HCT116 (cell line): ENCODE measurements around the gene DDRGK1. TPM values are rescaled to one million over a fixed set of nuclear protein-coding genes. Genes with fewer than 3 reads are reported as not detected.

Experiments
- ATAC-seq: fragments of 200-7000 bp; cut with Tn5 transposase; 2 replicates; pipeline ENCODE4 v1.9.1; 2020; ENCODE audit warnings: mild to moderate bottlenecking, moderate library complexity
- BruUV-seq: library from RNA; stranded (reverse); fragments of 400-500 nt; replicated peaks from 2 replicates; lab custom pipeline; 2021; lab: Mats Ljungman, UMichigan
- CTCF ChIA-PET: fragments of 300-600 bp; sonication (Branson Sonifier 250); formaldehyde crosslinking; loops from one replicate; lab custom pipeline; 2021; ENCODE audit warnings: antibody characterized with exemption; lab: Charles Lee
- POLR2A ChIA-PET: fragments of 300-600, 350-600 bp; sonication (Branson Sonifier 250); formaldehyde crosslinking; loops from one replicate; lab custom pipeline; 2021; ENCODE audit warnings: antibody characterized with exemption; lab: Charles Lee
- RAD21 ChIA-PET, 2 experiments: fragments of 300-600 bp; sonication (Branson Sonifier 250); formaldehyde crosslinking; loops; one replicate each; lab custom pipeline; 2023; ENCODE audit warnings: low total read pairs in 2 of 2; ENCODE audit not compliant: uncharacterized antibody in 2 of 2, unreplicated experiment in 2 of 2, low non-redundant PET in 1 of 2; lab: Charles Lee
- DNase-seq: peaks from one replicate; pipeline ENCODE4 v3.0.0-alpha.2; 2010; ENCODE audit warnings: low read depth, low spot score
- H2AFZ ChIP-seq: fragments of 200-600 bp; shearing (Covaris generic), sonication (generic); 2 replicates; pipeline ENCODE4 v1.6.1; 2017; ENCODE audit warnings: low read depth, mixed run types, mixed read lengths, antibody characterized with exemption, low read length; ENCODE audit not compliant: poor library complexity, severe bottlenecking
- H3K27ac ChIP-seq: 2 replicates; pipeline ENCODE4 v1.5.1; 2012; ENCODE audit warnings: low read depth, low read length
- H3K27me3 ChIP-seq: fragments of 200-600 bp; sonication (generic); 2 replicates; pipeline ENCODE4 v1.6.1; 2016; ENCODE audit warnings: mixed run types, low read length, mixed read lengths; ENCODE audit not compliant: insufficient read depth
- H3K36me3 ChIP-seq, 2 experiments: fragments of 200-500 bp in 1 of 2; fragments of 200-600 bp in 1 of 2; sonication (Bioruptor generic) in 1 of 2; sonication (generic) in 1 of 2; 2 replicates each; pipeline versions ENCODE4 v1.5.1 to v1.6.1; 2014 to 2016; ENCODE audit warnings: low read length in 2 of 2, inconsistent platforms in 1 of 2, mixed read lengths in 1 of 2, mixed run types in 1 of 2; ENCODE audit not compliant: insufficient read depth in 2 of 2, control insufficient read depth in 1 of 2
- H3K4me1 ChIP-seq, 2 experiments: fragments of 200-600 bp in 1 of 2; sonication (generic) in 1 of 2; 2 replicates each; pipeline versions ENCODE4 v1.5.1 to v1.6.1; 2012 to 2017; ENCODE audit warnings: low read length in 2 of 2, inconsistent platforms in 1 of 2, mild to moderate bottlenecking in 1 of 2, mixed read lengths in 1 of 2, mixed run types in 1 of 2, moderate library complexity in 1 of 2; ENCODE audit not compliant: insufficient read depth in 2 of 2, control insufficient read depth in 1 of 2
- H3K4me2 ChIP-seq: fragments of 200-600 bp; sonication (generic); 2 replicates; pipeline ENCODE4 v1.6.1; 2017; ENCODE audit warnings: mixed run types, low read length, mixed read lengths
- H3K4me3 ChIP-seq, 2 experiments: fragments of 200-600 bp in 1 of 2; sonication (generic) in 1 of 2; replicated peaks in 1 of 2; 2 replicates each; pipeline ENCODE4 v1.5.1; 2011 to 2016; ENCODE audit warnings: low read length in 2 of 2, control low read depth in 1 of 2, low read depth in 1 of 2, mild to moderate bottlenecking in 1 of 2, mixed read lengths in 1 of 2, mixed run types in 1 of 2
- H3K79me2 ChIP-seq: fragments of 200-600 bp; sonication (generic); 2 replicates; pipeline ENCODE4 v1.6.1; 2017; ENCODE audit warnings: mild to moderate bottlenecking, mixed run types, low read length, moderate library complexity, mixed read lengths; ENCODE audit not compliant: insufficient read depth
- H3K9ac ChIP-seq: fragments of 200-600 bp; sonication (generic); 2 replicates; pipeline ENCODE4 v1.6.1; 2016; ENCODE audit warnings: low read length, mixed read lengths
- H3K9me2 ChIP-seq: fragments of 200-600 bp; sonication (generic), shearing (Covaris generic); 2 replicates; pipeline ENCODE4 v1.6.1; 2017; ENCODE audit warnings: mixed run types, mild to moderate bottlenecking, moderate library complexity; ENCODE audit not compliant: insufficient read depth
- H3K9me3 ChIP-seq, 2 experiments: fragments of 200-500 bp in 1 of 2; fragments of 200-600 bp in 1 of 2; sonication (Bioruptor generic) in 1 of 2; sonication (generic) in 1 of 2; 2 replicates each; pipeline ENCODE4 v1.6.1; 2014 to 2017; ENCODE audit warnings: low read length in 2 of 2, mixed read lengths in 2 of 2, inconsistent platforms in 1 of 2, low read depth in 1 of 2, mild to moderate bottlenecking in 1 of 2, mixed run types in 1 of 2, moderate library complexity in 1 of 2; ENCODE audit not compliant: control insufficient read depth in 1 of 2, insufficient read depth in 1 of 2
- H4K20me1 ChIP-seq: fragments of 200-600 bp; sonication (generic), shearing (Covaris generic); 2 replicates; pipeline ENCODE4 v1.6.1; 2017; ENCODE audit warnings: mixed run types, mild to moderate bottlenecking, moderate library complexity; ENCODE audit not compliant: insufficient read depth
- ATF3 ChIP-seq: IDR thresholded peaks from 2 replicates; pipeline ENCODE4 v1.6.1; 2012
- CBX3 ChIP-seq: IDR thresholded peaks from 2 replicates; pipeline ENCODE4 v1.6.1; 2012; ENCODE audit warnings: low read depth
- CEBPB ChIP-seq: IDR thresholded peaks from 2 replicates; pipeline ENCODE4 v1.6.1; 2012; ENCODE audit warnings: low read depth
- CTCF ChIP-seq, 3 experiments: fragments of 200-600 bp in 1 of 3; sonication (generic) in 1 of 3; IDR thresholded peaks in 2 of 3; conservative IDR thresholded peaks in 1 of 3; 2 replicates each; pipeline ENCODE4 v1.5.1; 2012 to 2017; ENCODE audit warnings: low read depth in 2 of 3, low read length in 2 of 3, antibody characterized with exemption in 1 of 3, borderline replicate concordance in 1 of 3, control low read depth in 1 of 3, mild to moderate bottlenecking in 1 of 3, mixed read lengths in 1 of 3, mixed run types in 1 of 3, moderate library complexity in 1 of 3; ENCODE audit not compliant: insufficient read depth in 1 of 3
- EGR1 ChIP-seq: IDR thresholded peaks from 2 replicates; pipeline ENCODE4 v1.6.1; 2012; ENCODE audit warnings: low read depth
- EZH2 ChIP-seq: fragments of 200-600 bp; sonication (generic); IDR thresholded peaks from 2 replicates; pipeline ENCODE4 v1.6.1; 2017; ENCODE audit warnings: antibody characterized with exemption, mixed run types
- EZH2phosphoT487 ChIP-seq: fragments of 200-600 bp; IDR thresholded peaks from 2 replicates; pipeline ENCODE4 v1.6.1; 2018; ENCODE audit warnings: antibody characterized with exemption, borderline replicate concordance
- FOSL1 ChIP-seq: IDR thresholded peaks from 2 replicates; pipeline ENCODE4 v1.6.1; 2012; ENCODE audit warnings: low read depth
- JUND ChIP-seq: IDR thresholded peaks from 2 replicates; pipeline ENCODE4 v1.6.1; 2012
- POLR2A ChIP-seq: IDR thresholded peaks from 2 replicates; pipeline ENCODE4 v1.7.0; 2011; ENCODE audit warnings: borderline replicate concordance; ENCODE audit not compliant: insufficient read depth, insufficient read length; ENCODE audit errors: extremely low read depth
- REST ChIP-seq: IDR thresholded peaks from 2 replicates; pipeline ENCODE4 v1.6.1; 2012; ENCODE audit warnings: low read depth
- SIN3A ChIP-seq: IDR thresholded peaks from 2 replicates; pipeline ENCODE4 v1.6.1; 2012; ENCODE audit warnings: low read depth
- SP1 ChIP-seq: IDR thresholded peaks from 2 replicates; pipeline ENCODE4 v1.6.1; 2012; ENCODE audit warnings: low read depth
- TCF7L2 ChIP-seq: IDR thresholded peaks from 2 replicates; pipeline ENCODE4 v1.7.0; 2011; ENCODE audit warnings: borderline replicate concordance, inconsistent platforms; ENCODE audit not compliant: insufficient read depth, insufficient read length; ENCODE audit errors: extremely low read depth
- YY1 ChIP-seq: IDR thresholded peaks from 2 replicates; pipeline ENCODE4 v1.6.1; 2011; ENCODE audit warnings: low read length, low read depth, moderate library complexity, mild to moderate bottlenecking; ENCODE audit not compliant: insufficient replicate concordance; ENCODE audit errors: extremely low read depth
- ZBTB33 ChIP-seq: IDR thresholded peaks from 2 replicates; pipeline ENCODE4 v1.6.1; 2011; ENCODE audit warnings: mild to moderate bottlenecking, low read length, moderate library complexity; ENCODE audit not compliant: insufficient replicate concordance; ENCODE audit errors: extremely low read depth
- ZFX ChIP-seq: fragments of 450-650 bp; IDR thresholded peaks from 2 replicates; pipeline ENCODE4 v1.6.1; 2017
- ZNF274 ChIP-seq: fragments of 200-500 bp; sonication (Bioruptor generic); IDR thresholded peaks from 2 replicates; pipeline ENCODE4 v1.6.1; 2014; ENCODE audit warnings: mild to moderate bottlenecking, low read depth, low read length, inconsistent platforms
- intact Hi-C: fragments of 100-400 bp; cut with micrococcal nuclease; formaldehyde crosslinking; loops from 2 replicates; pipeline ENCODE4 v1.10.0; 2022
- total RNA-seq: library from RNA; stranded (reverse); gene quantifications from one replicate; pipeline ENCODE4 v1.2.1, GENCODE V29; 2021; ENCODE audit not compliant: unreplicated experiment
- TF ChIP-seq, protein P1 (sequence below): IDR thresholded peaks from 2 replicates; pipeline ENCODE4 v1.6.1; 2012

The DDRGK1 gene
- total RNA-seq, 1 experiment from 2014 or later, result 45.8 TPM

DNA sequence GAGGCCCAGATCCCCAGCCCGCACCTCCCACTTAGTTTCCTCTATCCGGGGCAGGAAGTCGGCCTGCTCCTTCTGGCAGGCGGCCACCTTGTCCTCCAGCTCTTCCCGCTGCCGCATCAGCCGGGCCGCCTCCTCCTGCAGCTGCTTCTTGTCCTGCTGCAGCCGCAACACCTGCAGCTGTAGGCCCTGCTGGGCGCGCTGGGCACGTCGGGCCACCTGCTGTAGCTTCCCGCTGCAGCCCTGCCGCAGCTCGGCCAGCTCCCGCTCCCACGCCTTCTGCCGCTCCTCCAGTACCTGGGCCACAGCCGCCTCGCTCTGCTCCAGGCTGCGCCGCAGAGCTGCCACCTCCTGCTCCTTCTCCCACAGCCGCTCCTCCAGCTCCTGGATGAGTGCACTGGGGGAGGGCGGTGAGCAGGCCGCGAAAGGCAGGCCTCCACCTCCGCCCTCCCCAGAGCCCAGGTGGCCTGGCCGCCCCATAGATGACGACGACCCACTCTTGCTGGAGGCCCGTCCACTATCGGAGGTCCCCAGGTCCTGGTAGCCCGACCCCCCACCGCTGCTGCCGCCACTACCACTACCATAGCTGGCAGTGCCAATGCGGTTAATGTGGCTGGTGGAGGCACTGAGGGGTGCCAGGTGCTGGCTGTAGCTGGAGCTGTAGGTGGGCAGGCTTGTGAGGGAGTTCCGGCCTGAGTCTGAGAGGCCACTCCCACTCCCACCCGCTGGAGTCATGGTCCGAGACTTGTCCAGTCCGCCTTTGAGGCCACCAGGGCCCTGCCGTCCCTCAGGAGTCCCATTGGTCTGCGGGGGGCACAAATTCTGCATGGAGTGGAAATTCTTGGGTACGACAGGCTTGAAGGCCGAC, 38.8 kb downstream of the DDRGK1 start:
- DNase-seq (no peak), ATAC-seq (no peak)
- Histone ChIP-seq H3K27me3 (no peaks in the 10 kb centered on the region), H3K36me3 (no peaks in the 10 kb centered on the region), H3K79me2 (no peaks in the 10 kb centered on the region), H3K9me3 (no peaks in the 10 kb centered on the region), H3K9ac (no peak overlapping the region), H3K27ac (no peak overlapping the region), H3K4me1 (peaks cover 0 to 12% of the 10 kb centered on the region in 2 experiments; a peak in 1 of 4 replicates), H4K20me1 (no peaks in the 10 kb centered on the region), H3K4me3 (no peak overlapping the region), H3K9me2 (no peaks in the 10 kb centered on the region), H3K4me2 (no peak overlapping the region), H2AFZ (no peak overlapping the region)
- intact Hi-C loops, result no loop called here
- POLR2A ChIA-PET, result no interaction called here
- no TSS peak for BruUV-seq
- TF ChIP-seq JUND (no peak), SP1 (no peak), EZH2 (no peak), ZFX (no peak), CTCF (IDR thresholded peaks at IDR 0.05 in 2 of 3, conservative IDR thresholded peaks at IDR 0.05 in 1 of 3; ENCODE audit: borderline replicate concordance in 1 of 3, insufficient read depth in 1 of 3, low read depth in 2 of 3, low read length in 2 of 3) (no peak), ZBTB33 (no peak), YY1 (no peak), TCF7L2 (no peak), EGR1 (no peak), EZH2phosphoT487 (no peak), SIN3A (no peak), FOSL1 (no peak), CBX3 (no peak), ZNF274 (no peak), POLR2A (no peak), CEBPB (no peak), REST (no peak), ATF3 (no peak)
- TF ChIP-seq, protein P1, sequence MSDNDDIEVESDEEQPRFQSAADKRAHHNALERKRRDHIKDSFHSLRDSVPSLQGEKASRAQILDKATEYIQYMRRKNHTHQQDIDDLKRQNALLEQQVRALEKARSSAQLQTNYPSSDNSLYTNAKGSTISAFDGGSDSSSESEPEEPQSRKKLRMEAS, result no peak
- RAD21 ChIA-PET, result no interaction called here
- CTCF ChIA-PET, result no interaction called here
